Glutamatergic neuron (in vitro differentiated cells): ENCODE measurements around the gene CMTM4. TPM values are rescaled to one million over a fixed set of nuclear protein-coding genes. Genes with fewer than 3 reads are reported as not detected.
"Not testable (repeated sequence)": the region's sequence is repeated elsewhere in the genome, so short reads cannot be mapped to it uniquely, and the experiment has no call there.

Experiments used
- DNase-seq: peaks from one replicate; pipeline ENCODE4 v3.0.0; 2022
- H3K27ac Mint-ChIP-seq: one replicate; pipeline ENCODE4 v1.8.0; 2020; ENCODE audit warnings: mild to moderate bottlenecking, mixed read lengths, inconsistent platforms; ENCODE audit not compliant: unreplicated experiment
- H3K27me3 Mint-ChIP-seq: one replicate; pipeline ENCODE4 v1.8.0; 2020; ENCODE audit warnings: mild to moderate bottlenecking, moderate library complexity, mixed read lengths, inconsistent platforms; ENCODE audit not compliant: unreplicated experiment
- H3K36me3 Mint-ChIP-seq: one replicate; pipeline ENCODE4 v1.8.0; 2020; ENCODE audit warnings: mild to moderate bottlenecking, mixed read lengths, inconsistent platforms; ENCODE audit not compliant: unreplicated experiment
- H3K4me1 Mint-ChIP-seq: one replicate; pipeline ENCODE4 v1.8.0; 2020; ENCODE audit warnings: mild to moderate bottlenecking, low read depth, mixed read lengths, inconsistent platforms; ENCODE audit not compliant: unreplicated experiment
- H3K4me3 Mint-ChIP-seq: one replicate; pipeline ENCODE4 v1.8.0; 2020; ENCODE audit warnings: mild to moderate bottlenecking, mixed read lengths, inconsistent platforms; ENCODE audit not compliant: unreplicated experiment
- H3K9me3 Mint-ChIP-seq: one replicate; pipeline ENCODE4 v1.8.0; 2020; ENCODE audit warnings: mild to moderate bottlenecking, moderate library complexity, mixed read lengths, inconsistent platforms; ENCODE audit not compliant: unreplicated experiment
- total RNA-seq: library from RNA; stranded (reverse); fragmentation: NEBNext Ultra II Directional; extraction: Animal tissue kit (Norgen Biotek cat#: 25700); gene quantifications from one replicate; pipeline ENCODE4 v1.2.1, GENCODE V29; 2021; ENCODE audit not compliant: unreplicated experiment
- TF ChIP-seq, protein P1 (sequence below): fragments of 200-600 bp; sonication (generic); IDR thresholded peaks from one replicate; pipeline ENCODE4 v1.5.0; 2021; ENCODE audit not compliant: partially characterized antibody, unreplicated experiment

Gene CMTM4
- total RNA-seq, 1 donor from 2014 or later, result 8.2 TPM

DNA sequence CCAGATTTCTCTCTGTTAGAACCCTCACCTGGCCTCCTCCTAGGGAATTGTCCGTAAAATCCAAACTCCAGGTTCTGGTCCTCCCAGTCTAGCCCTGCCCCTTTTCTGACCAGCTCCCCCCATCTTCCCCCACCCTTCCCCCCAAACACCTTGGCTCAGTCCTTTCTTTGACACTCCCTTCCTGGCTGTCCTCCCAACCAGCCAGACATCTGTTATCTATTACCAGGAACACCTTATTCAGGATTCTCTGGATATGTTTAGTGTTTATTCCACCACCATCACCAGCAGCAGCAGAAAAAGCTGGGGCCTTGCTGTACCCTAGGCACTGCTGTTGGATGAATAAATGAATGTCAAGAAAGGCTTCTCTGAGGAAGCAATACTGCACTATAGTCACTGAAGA, 96.1 kb downstream of the CMTM4 start:
- no peak for DNase-seq
- TF ChIP-seq, protein P1, sequence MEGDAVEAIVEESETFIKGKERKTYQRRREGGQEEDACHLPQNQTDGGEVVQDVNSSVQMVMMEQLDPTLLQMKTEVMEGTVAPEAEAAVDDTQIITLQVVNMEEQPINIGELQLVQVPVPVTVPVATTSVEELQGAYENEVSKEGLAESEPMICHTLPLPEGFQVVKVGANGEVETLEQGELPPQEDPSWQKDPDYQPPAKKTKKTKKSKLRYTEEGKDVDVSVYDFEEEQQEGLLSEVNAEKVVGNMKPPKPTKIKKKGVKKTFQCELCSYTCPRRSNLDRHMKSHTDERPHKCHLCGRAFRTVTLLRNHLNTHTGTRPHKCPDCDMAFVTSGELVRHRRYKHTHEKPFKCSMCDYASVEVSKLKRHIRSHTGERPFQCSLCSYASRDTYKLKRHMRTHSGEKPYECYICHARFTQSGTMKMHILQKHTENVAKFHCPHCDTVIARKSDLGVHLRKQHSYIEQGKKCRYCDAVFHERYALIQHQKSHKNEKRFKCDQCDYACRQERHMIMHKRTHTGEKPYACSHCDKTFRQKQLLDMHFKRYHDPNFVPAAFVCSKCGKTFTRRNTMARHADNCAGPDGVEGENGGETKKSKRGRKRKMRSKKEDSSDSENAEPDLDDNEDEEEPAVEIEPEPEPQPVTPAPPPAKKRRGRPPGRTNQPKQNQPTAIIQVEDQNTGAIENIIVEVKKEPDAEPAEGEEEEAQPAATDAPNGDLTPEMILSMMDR, result no peak
- Mint-ChIP-seq H3K27me3 (peaks cover 12% of the 10 kb centered on the region), H3K4me1 (peaks cover 4% of the 10 kb centered on the region), H3K9me3 (peaks cover 5% of the 10 kb centered on the region), H3K27ac (no peak overlapping the region), H3K4me3 (no peak overlapping the region), H3K36me3 (no peaks in the 10 kb centered on the region)

DNA sequence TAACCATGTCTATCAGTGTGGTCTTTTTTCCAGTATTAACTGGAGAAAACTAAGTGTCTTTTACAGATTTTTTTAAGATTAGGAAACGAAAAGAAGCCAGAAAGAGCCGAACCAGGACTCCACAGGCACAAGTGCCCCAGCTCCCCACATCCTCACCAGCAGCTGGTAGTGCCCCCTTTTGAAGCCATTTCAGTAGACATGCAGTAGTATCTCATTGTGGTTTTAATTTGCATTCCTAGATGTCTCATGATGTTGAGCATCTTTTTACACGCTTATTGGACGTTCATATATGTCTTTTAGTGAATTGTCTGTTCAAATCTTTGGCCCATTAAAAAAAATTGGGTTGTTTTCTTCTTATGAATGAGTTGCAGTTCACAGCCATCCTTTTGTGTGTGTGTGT, 96.8 kb downstream of the CMTM4 start:
- TF ChIP-seq, protein P1, result no peak
- no peak overlapping the region for H3K27ac Mint-ChIP-seq
- H3K4me1 Mint-ChIP-seq, result peaks cover 4% of the 10 kb centered on the region
- no peak for DNase-seq
- peaks cover 12% of the 10 kb centered on the region for H3K27me3 Mint-ChIP-seq
- peaks cover 5% of the 10 kb centered on the region for H3K9me3 Mint-ChIP-seq
- H3K4me3 Mint-ChIP-seq, result no peak overlapping the region
- H3K36me3 Mint-ChIP-seq, result no peaks in the 10 kb centered on the region

DNA sequence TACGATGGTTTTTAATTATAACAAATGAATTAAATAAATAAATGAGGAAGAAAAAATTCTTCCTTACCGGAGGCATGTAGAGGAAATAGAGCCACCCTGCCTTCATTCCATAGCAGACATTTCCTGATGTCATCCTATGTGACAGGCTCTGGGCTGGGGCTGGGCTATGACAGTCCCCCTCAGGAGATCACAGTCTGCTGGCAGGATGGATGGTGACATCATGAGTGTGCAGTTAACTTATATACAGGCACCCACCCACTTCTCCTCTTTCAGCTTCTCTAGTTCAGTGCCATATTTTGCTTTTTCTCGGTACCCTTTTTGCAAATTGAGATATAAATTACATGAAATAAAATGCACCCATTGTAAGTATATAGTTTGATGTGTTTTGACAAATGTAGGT, 98.4 kb downstream of the CMTM4 start:
- peaks cover 4% of the 10 kb centered on the region for H3K27me3 Mint-ChIP-seq
- TF ChIP-seq, protein P1, result no peak

DNA sequence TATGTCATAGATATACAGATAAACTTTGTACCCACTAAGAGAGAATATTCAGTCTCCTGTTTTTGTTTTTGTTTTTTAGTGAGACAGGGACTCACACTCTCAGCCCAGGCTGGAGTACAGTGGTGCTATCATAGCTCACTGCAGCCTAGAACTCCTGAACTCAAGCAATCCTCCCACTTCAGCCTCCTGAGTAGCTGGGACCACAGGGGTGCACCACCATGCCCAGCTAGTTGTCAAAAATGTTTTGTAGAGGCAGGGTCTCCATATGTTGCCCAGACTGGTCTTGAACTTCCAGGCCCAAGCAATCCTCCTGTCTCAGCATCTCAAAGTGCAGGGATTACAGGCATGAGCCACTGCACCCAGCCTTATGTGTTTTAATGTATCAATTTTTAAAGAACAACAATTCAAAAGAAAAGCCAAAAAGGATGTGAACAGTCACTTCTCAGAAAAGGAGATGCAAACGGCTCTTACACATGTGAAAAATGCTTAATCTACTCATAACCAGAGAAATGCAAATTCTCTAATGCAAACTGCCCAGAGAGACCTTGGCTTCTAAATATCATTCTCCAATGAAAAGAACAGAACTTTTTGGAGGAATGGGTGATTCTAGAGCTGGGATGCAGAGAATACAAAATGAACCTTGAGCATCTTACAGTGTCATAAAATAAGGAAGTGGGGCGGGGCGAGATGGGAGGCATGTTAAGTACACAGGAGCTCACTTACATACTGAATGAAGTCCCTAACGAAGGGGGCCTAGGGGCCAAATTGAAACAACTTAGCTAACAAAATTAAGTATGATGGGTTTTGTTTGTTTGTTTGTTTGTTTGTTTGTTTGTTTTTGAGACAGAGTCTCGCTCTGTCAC, 99.3 kb downstream of the CMTM4 start:
- DNase-seq, result no peak
- Mint-ChIP-seq H3K27ac (no peak overlapping the region), H3K27me3 (no peaks in the 10 kb centered on the region), H3K36me3 (no peaks in the 10 kb centered on the region), H3K4me3 (no peak overlapping the region), H3K4me1 (no peaks in the 10 kb centered on the region), H3K9me3 (no peaks in the 10 kb centered on the region)
- TF ChIP-seq, protein P1, result no peak

More for the DNA sequence above, 98.4 kb downstream of the CMTM4 start:
- DNase-seq, result no peak
- Mint-ChIP-seq H3K27ac (no peak overlapping the region), H3K9me3 (no peaks in the 10 kb centered on the region), H3K4me3 (no peak overlapping the region), H3K4me1 (no peaks in the 10 kb centered on the region), H3K36me3 (no peaks in the 10 kb centered on the region)

DNA sequence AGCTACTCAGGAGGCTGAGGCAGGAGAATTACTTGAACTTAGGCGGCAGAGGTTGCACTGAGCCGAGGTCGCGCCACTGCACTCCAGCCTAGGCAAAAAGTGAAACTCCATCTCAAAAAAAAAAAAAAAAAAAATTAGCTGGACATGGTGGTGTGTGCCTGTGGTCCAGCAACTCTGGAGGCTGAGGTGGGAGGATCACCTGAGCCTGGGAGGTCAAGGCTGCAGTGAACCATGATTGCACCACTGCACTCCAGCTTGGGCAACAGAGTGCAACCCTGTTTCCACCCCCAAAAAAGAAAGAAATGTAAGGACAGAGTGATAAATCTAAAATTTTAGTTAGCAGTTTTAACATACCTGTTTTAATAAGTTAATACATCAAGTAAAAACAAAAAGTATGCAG, 100.0 kb downstream of the CMTM4 start:
- not testable (repeated sequence) for H3K27ac Mint-ChIP-seq, H3K4me3 Mint-ChIP-seq, H3K4me1 Mint-ChIP-seq, H3K9me3 Mint-ChIP-seq, H3K27me3 Mint-ChIP-seq, DNase-seq, H3K36me3 Mint-ChIP-seq
